ENCODE measurements around the gene SOST. TPM values are rescaled to one million over a fixed set of nuclear protein-coding genes. Genes with fewer than 3 reads are reported as not detected.

SOST gene
- total RNA-seq, 1 donor = 0.09 TPM

- DNase-seq (ENCODE audit: low read depth) = no peak
- no peak for TF ChIP-seq CTCF (IDR thresholded peaks at IDR 0.05; ENCODE audit: insufficient read depth, low read length)
- H3K4me3 ChIP-seq (ENCODE audit: low read depth, low read length) = no peak overlapping the region
These were observed 30.5 kb downstream of the SOST start for GRCh38 chr17:43728081-43728480.

GRCh38 chr17:43723697-43724359 is 34.8 kb downstream of the SOST start:
- TF ChIP-seq CTCF (IDR thresholded peaks at IDR 0.05; ENCODE audit: insufficient read depth, low read length) = no peak
- no peak overlapping the region for H3K4me3 ChIP-seq (ENCODE audit: low read depth, low read length)
- DNase-seq (ENCODE audit: low read depth) = peak; percentile 66

GRCh38 chr17:43722870-43723665 is 35.5 kb downstream of the SOST start:
- H3K4me3 ChIP-seq (ENCODE audit: low read depth, low read length) = no peak overlapping the region
- no peak for TF ChIP-seq CTCF (IDR thresholded peaks at IDR 0.05; ENCODE audit: insufficient read depth, low read length)
- DNase-seq (ENCODE audit: low read depth) = no peak

- DNase-seq (ENCODE audit: low read depth) = no peak
- no peak overlapping the region for H3K4me3 ChIP-seq (ENCODE audit: low read depth, low read length)
- no peak for TF ChIP-seq CTCF (IDR thresholded peaks at IDR 0.05; ENCODE audit: insufficient read depth, low read length)
These were observed 36.3 kb downstream of the SOST start for GRCh38 chr17:43722269-43722619.

- peak; percentile 79 for DNase-seq (ENCODE audit: low read depth)
- TF ChIP-seq CTCF (IDR thresholded peaks at IDR 0.05; ENCODE audit: insufficient read depth, low read length) = no peak
- H3K4me3 ChIP-seq (ENCODE audit: low read depth, low read length) = no peak overlapping the region
These were observed 36.9 kb downstream of the SOST start for GRCh38 chr17:43721537-43722268.

- peak overlapping the region; percentile 55 for H3K4me3 ChIP-seq (ENCODE audit: low read depth, low read length)
- no peak for TF ChIP-seq CTCF (IDR thresholded peaks at IDR 0.05; ENCODE audit: insufficient read depth, low read length)
- DNase-seq (ENCODE audit: low read depth) = peak; percentile 54
These were observed 38.1 kb downstream of the SOST start for GRCh38 chr17:43720311-43721060.

Data from fibroblast of the aortic adventitia (primary cell).